DND-41 (cell line): Measurements from ENCODE around the gene PHACTR3.

Experiments
- EZH2 ChIP-seq: IDR thresholded peaks from 3 replicates; pipeline ENCODE4 v1.6.1; 2012; ENCODE audit warnings: borderline replicate concordance, low read depth, mild to moderate bottlenecking, moderate library complexity, low read length, inconsistent platforms; ENCODE audit not compliant: severe bottlenecking
- TF ChIP-seq, protein P1 (sequence below): IDR thresholded peaks from 2 replicates; pipeline ENCODE4 v1.5.1; 2012; ENCODE audit warnings: borderline replicate concordance, low read length, moderate library complexity, mild to moderate bottlenecking; ENCODE audit not compliant: poor library complexity, severe bottlenecking; ENCODE audit errors: extremely low read depth

DNA sequence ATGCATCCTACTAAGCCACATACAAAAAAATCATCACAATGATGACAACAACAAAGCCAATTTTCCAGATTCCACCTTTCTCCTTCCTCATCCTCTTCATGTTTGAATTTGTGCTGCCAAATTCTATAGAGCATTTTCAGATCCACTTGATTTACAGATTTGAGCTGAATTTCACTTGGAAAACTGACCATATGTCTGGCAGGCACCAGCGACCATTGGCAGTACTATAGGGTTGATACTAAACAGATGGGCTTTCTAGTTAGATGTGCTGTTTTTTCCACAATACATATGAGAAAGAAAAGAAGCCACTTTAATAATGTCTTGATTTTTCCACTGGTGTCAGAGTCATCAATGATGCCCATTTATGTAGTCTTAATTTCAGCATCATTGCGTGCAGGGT lies 127.0 kb downstream of the PHACTR3 start:
- TF ChIP-seq, protein P1, sequence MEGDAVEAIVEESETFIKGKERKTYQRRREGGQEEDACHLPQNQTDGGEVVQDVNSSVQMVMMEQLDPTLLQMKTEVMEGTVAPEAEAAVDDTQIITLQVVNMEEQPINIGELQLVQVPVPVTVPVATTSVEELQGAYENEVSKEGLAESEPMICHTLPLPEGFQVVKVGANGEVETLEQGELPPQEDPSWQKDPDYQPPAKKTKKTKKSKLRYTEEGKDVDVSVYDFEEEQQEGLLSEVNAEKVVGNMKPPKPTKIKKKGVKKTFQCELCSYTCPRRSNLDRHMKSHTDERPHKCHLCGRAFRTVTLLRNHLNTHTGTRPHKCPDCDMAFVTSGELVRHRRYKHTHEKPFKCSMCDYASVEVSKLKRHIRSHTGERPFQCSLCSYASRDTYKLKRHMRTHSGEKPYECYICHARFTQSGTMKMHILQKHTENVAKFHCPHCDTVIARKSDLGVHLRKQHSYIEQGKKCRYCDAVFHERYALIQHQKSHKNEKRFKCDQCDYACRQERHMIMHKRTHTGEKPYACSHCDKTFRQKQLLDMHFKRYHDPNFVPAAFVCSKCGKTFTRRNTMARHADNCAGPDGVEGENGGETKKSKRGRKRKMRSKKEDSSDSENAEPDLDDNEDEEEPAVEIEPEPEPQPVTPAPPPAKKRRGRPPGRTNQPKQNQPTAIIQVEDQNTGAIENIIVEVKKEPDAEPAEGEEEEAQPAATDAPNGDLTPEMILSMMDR = no peak
- TF ChIP-seq EZH2 = no peak
